Measurements from ENCODE around the gene GLRX.

DNA sequence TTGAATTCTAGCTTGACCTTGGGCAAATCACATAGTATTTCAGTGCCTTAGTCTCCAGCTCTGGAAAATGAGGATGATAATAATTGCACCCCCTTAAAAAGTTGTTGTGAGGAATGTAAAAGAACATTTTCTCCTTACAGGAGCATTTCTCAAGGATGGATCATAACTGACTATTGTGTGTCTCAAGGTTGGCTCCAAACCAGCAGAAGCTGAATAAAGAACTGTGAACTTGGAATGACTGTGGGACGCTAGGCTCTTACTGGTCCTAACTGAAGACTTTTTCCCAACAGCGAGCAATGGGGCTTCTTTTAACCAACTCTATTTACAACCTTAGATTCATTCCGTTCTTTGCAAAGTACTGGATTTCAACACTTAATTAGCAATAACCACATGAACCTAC, 26.2 kb upstream of the GLRX start:
- no peak for TF ChIP-seq CTCF (IDR thresholded peaks at IDR 0.05)
- no peak for TF ChIP-seq EP300 (IDR thresholded peaks at IDR 0.05)
- no peak for TF ChIP-seq POLR2A (IDR thresholded peaks at IDR 0.05; ENCODE audit: low read length)
- TF ChIP-seq CHD2 (IDR thresholded peaks at IDR 0.05; ENCODE audit: low read length, partially characterized antibody), result no peak
- no peak for TF ChIP-seq CEBPB (IDR thresholded peaks at IDR 0.05)
- TF ChIP-seq HOXA7 (CRISPR knock-in tag; IDR thresholded peaks at IDR 0.05), result no peak

Data from A549 (cell line).